ENCODE data around the gene FANCG.

FANCG gene

GRCh38 chr9:35108946-35109575 lies 29.3 kb upstream of the FANCG start:
- Histone ChIP-seq H3K9me3 (ENCODE audit: control insufficient read depth, low read depth, low read length) (no peaks in the 10 kb centered on the region), H3K27me3 (ENCODE audit: control insufficient read depth, insufficient read depth, low read length) (no peaks in the 10 kb centered on the region), H3K4me1 (ENCODE audit: control insufficient read depth, low read depth, low read length) (peaks cover 17% of the 10 kb centered on the region), H3K27ac (ENCODE audit: low read length) (no peak overlapping the region), H3K36me3 (ENCODE audit: control insufficient read depth, low read depth, low read length) (no peaks in the 10 kb centered on the region), H3K9ac (ENCODE audit: low read length) (no peak overlapping the region), H3K4me3 (ENCODE audit: low read length) (no peak overlapping the region)

GRCh38 chr9:35108461-35108860 lies 28.7 kb upstream of the FANCG start:
- H3K4me3 ChIP-seq (ENCODE audit: low read length), result no peak overlapping the region
- H3K9ac ChIP-seq (ENCODE audit: low read length), result no peak overlapping the region
- H3K4me1 ChIP-seq (ENCODE audit: control insufficient read depth, low read depth, low read length), result peaks cover 18% of the 10 kb centered on the region
- no peaks in the 10 kb centered on the region for H3K9me3 ChIP-seq (ENCODE audit: control insufficient read depth, low read depth, low read length)
- H3K27ac ChIP-seq (ENCODE audit: low read length), result no peak overlapping the region
- no peaks in the 10 kb centered on the region for H3K27me3 ChIP-seq (ENCODE audit: control insufficient read depth, insufficient read depth, low read length)
- no peaks in the 10 kb centered on the region for H3K36me3 ChIP-seq (ENCODE audit: control insufficient read depth, low read depth, low read length)

GRCh38 chr9:35107297-35108290 lies 27.9 kb upstream of the FANCG start:
- no peaks in the 10 kb centered on the region for H3K36me3 ChIP-seq (ENCODE audit: control insufficient read depth, low read depth, low read length)
- no peak overlapping the region for H3K9ac ChIP-seq (ENCODE audit: low read length)
- H3K9me3 ChIP-seq (ENCODE audit: control insufficient read depth, low read depth, low read length), result no peaks in the 10 kb centered on the region
- H3K27ac ChIP-seq (ENCODE audit: low read length), result no peak overlapping the region
- H3K27me3 ChIP-seq (ENCODE audit: control insufficient read depth, insufficient read depth, low read length), result no peaks in the 10 kb centered on the region
- H3K4me1 ChIP-seq (ENCODE audit: control insufficient read depth, low read depth, low read length), result peaks cover 18% of the 10 kb centered on the region
- no peak overlapping the region for H3K4me3 ChIP-seq (ENCODE audit: low read length)

GRCh38 chr9:35106343-35106730 lies 26.6 kb upstream of the FANCG start:
- H3K36me3 ChIP-seq (ENCODE audit: control insufficient read depth, low read depth, low read length), result peaks cover under 1% of the 10 kb centered on the region
- no peak overlapping the region for H3K27ac ChIP-seq (ENCODE audit: low read length)
- H3K27me3 ChIP-seq (ENCODE audit: control insufficient read depth, insufficient read depth, low read length), result no peaks in the 10 kb centered on the region
- no peak overlapping the region for H3K4me3 ChIP-seq (ENCODE audit: low read length)
- H3K9me3 ChIP-seq (ENCODE audit: control insufficient read depth, low read depth, low read length), result no peaks in the 10 kb centered on the region
- H3K4me1 ChIP-seq (ENCODE audit: control insufficient read depth, low read depth, low read length), result peaks cover 19% of the 10 kb centered on the region
- H3K9ac ChIP-seq (ENCODE audit: low read length), result no peak overlapping the region

GRCh38 chr9:35105571-35106342 lies 26.0 kb upstream of the FANCG start:
- Histone ChIP-seq H3K9me3 (ENCODE audit: control insufficient read depth, low read depth, low read length) (no peaks in the 10 kb centered on the region), H3K36me3 (ENCODE audit: control insufficient read depth, low read depth, low read length) (peaks cover 6% of the 10 kb centered on the region), H3K9ac (ENCODE audit: low read length) (no peak overlapping the region)

GRCh38 chr9:35105126-35105525 lies 25.4 kb upstream of the FANCG start:
- Histone ChIP-seq H3K27me3 (ENCODE audit: control insufficient read depth, insufficient read depth, low read length) (no peaks in the 10 kb centered on the region), H3K9me3 (ENCODE audit: control insufficient read depth, low read depth, low read length) (no peaks in the 10 kb centered on the region), H3K4me3 (ENCODE audit: low read length) (no peak overlapping the region), H3K27ac (ENCODE audit: low read length) (no peak overlapping the region), H3K9ac (ENCODE audit: low read length) (no peak overlapping the region), H3K36me3 (ENCODE audit: control insufficient read depth, low read depth, low read length) (peaks cover 12% of the 10 kb centered on the region), H3K4me1 (ENCODE audit: control insufficient read depth, low read depth, low read length) (peaks cover 15% of the 10 kb centered on the region)

More at GRCh38 chr9:35105571-35106342, 26.0 kb upstream of the FANCG start:
- Histone ChIP-seq H3K27me3 (ENCODE audit: control insufficient read depth, insufficient read depth, low read length) (no peaks in the 10 kb centered on the region), H3K4me3 (ENCODE audit: low read length) (no peak overlapping the region), H3K4me1 (ENCODE audit: control insufficient read depth, low read depth, low read length) (peaks cover 17% of the 10 kb centered on the region), H3K27ac (ENCODE audit: low read length) (no peak overlapping the region)

GRCh38 chr9:35104586-35104985 lies 24.8 kb upstream of the FANCG start:
- Histone ChIP-seq H3K36me3 (ENCODE audit: control insufficient read depth, low read depth, low read length) (peaks cover 18% of the 10 kb centered on the region), H3K4me3 (ENCODE audit: low read length) (no peak overlapping the region), H3K27me3 (ENCODE audit: control insufficient read depth, insufficient read depth, low read length) (no peaks in the 10 kb centered on the region), H3K27ac (ENCODE audit: low read length) (peak overlapping the region; percentile 96), H3K9ac (ENCODE audit: low read length) (peak overlapping the region; percentile 92), H3K4me1 (ENCODE audit: control insufficient read depth, low read depth, low read length) (peaks cover 15% of the 10 kb centered on the region), H3K9me3 (ENCODE audit: control insufficient read depth, low read depth, low read length) (no peaks in the 10 kb centered on the region)

GRCh38 chr9:35103660-35104191 lies 24.0 kb upstream of the FANCG start:
- Histone ChIP-seq H3K27me3 (ENCODE audit: control insufficient read depth, insufficient read depth, low read length) (no peaks in the 10 kb centered on the region), H3K4me1 (ENCODE audit: control insufficient read depth, low read depth, low read length) (peaks cover 15% of the 10 kb centered on the region), H3K4me3 (ENCODE audit: low read length) (peak overlapping the region; percentile 83), H3K9me3 (ENCODE audit: control insufficient read depth, low read depth, low read length) (no peaks in the 10 kb centered on the region), H3K27ac (ENCODE audit: low read length) (peak overlapping the region; percentile 96), H3K36me3 (ENCODE audit: control insufficient read depth, low read depth, low read length) (peaks cover 21% of the 10 kb centered on the region), H3K9ac (ENCODE audit: low read length) (peak overlapping the region; percentile 92)

- Histone ChIP-seq H3K36me3 (ENCODE audit: control insufficient read depth, low read depth, low read length) (peaks cover 21% of the 10 kb centered on the region), H3K9me3 (ENCODE audit: control insufficient read depth, low read depth, low read length) (no peaks in the 10 kb centered on the region), H3K4me1 (ENCODE audit: control insufficient read depth, low read depth, low read length) (peaks cover 15% of the 10 kb centered on the region), H3K27me3 (ENCODE audit: control insufficient read depth, insufficient read depth, low read length) (no peaks in the 10 kb centered on the region), H3K27ac (ENCODE audit: low read length) (peak within 1 kb of the TSS; percentile 96), H3K4me3 (ENCODE audit: low read length) (peak within 1 kb of the TSS; percentile 83), H3K9ac (ENCODE audit: low read length) (peak within 1 kb of the TSS; percentile 92)
Observed at GRCh38 chr9:35102769-35103659, 23.3 kb upstream of the FANCG start, which contains the start of gene STOML2. Gene STOML2, minus strand, starts transcription at chr9:35103131. Its CDS starts 37 bp downstream, at chr9:35103094.

- H3K36me3 ChIP-seq (ENCODE audit: control insufficient read depth, low read depth, low read length), result peaks cover 21% of the 10 kb centered on the region
- H3K9ac ChIP-seq (ENCODE audit: low read length), result peak overlapping the region; percentile 92
- H3K4me1 ChIP-seq (ENCODE audit: control insufficient read depth, low read depth, low read length), result peaks cover 15% of the 10 kb centered on the region
- no peaks in the 10 kb centered on the region for H3K9me3 ChIP-seq (ENCODE audit: control insufficient read depth, low read depth, low read length)
- H3K27me3 ChIP-seq (ENCODE audit: control insufficient read depth, insufficient read depth, low read length), result no peaks in the 10 kb centered on the region
- peak overlapping the region; percentile 96 for H3K27ac ChIP-seq (ENCODE audit: low read length)
- H3K4me3 ChIP-seq (ENCODE audit: low read length), result peak overlapping the region; percentile 83
Observed at GRCh38 chr9:35102465-35102768, 22.7 kb upstream of the FANCG start.

Measured in iPS-18a (cell line).